ENCODE measurements around the gene MAP2K5. TPM values are rescaled to one million over a fixed set of nuclear protein-coding genes. Genes with fewer than 3 reads are reported as not detected.

Gene MAP2K5
- total and polyA plus RNA-seq, 2 donors from 2014 or later: 14.1 to 18.6 TPM

GRCh38 chr15:67821784-67822440 lies 279.4 kb downstream of the MAP2K5 start:
- peak in 1 of 5 donors; percentile 29 for DNase-seq
- intact Hi-C loops (cut with DNase I): no loop called here

GRCh38 chr15:67822537-67823313 lies 280.2 kb downstream of the MAP2K5 start:
- Histone ChIP-seq H3K9me3 (ENCODE audit: control insufficient read depth in 2 of 3, insufficient read depth in 1 of 3, low read length in 3 of 3) (no peaks in the 10 kb centered on the region), H3K36me3 (ENCODE audit: control insufficient read depth in 2 of 3, insufficient read depth in 3 of 3, low read length in 3 of 3) (no peaks in the 10 kb centered on the region), H3K27ac (ENCODE audit: low read depth in 2 of 2, low read length in 2 of 2) (no peak overlapping the region), H3K4me3 (ENCODE audit: low read length in 3 of 3) (no peak overlapping the region), H3K4me1 (ENCODE audit: control insufficient read depth in 2 of 3, insufficient read depth in 2 of 3, low read depth in 1 of 3, low read length in 3 of 3) (peaks cover 0 to 5% (median 0%) of the 10 kb centered on the region in 3 donors), H3K27me3 (ENCODE audit: control insufficient read depth, insufficient read depth, low read length) (peaks cover 58% of the 10 kb centered on the region), H3K9ac (ENCODE audit: low read length in 3 of 3) (no peak overlapping the region)
- DNase-seq (peak in 1 of 5 donors; percentile 51), FAIRE-seq (no peak)
- intact Hi-C loops (cut with DNase I): no loop called here
- TF ChIP-seq CTCF (IDR thresholded peaks at IDR 0.05; ENCODE audit: borderline replicate concordance, extremely low read depth, insufficient read depth): no peak

More at GRCh38 chr15:67821784-67822440, 279.4 kb downstream of the MAP2K5 start:
- peaks cover 0 to 5% (median 0%) of the 10 kb centered on the region in 3 donors for H3K4me1 ChIP-seq (ENCODE audit: control insufficient read depth in 2 of 3, insufficient read depth in 2 of 3, low read depth in 1 of 3, low read length in 3 of 3)
- TF ChIP-seq CTCF (IDR thresholded peaks at IDR 0.05; ENCODE audit: borderline replicate concordance, extremely low read depth, insufficient read depth): no peak
- H3K9me3 ChIP-seq (ENCODE audit: control insufficient read depth in 2 of 3, insufficient read depth in 1 of 3, low read length in 3 of 3): no peaks in the 10 kb centered on the region
- peaks cover 58% of the 10 kb centered on the region for H3K27me3 ChIP-seq (ENCODE audit: control insufficient read depth, insufficient read depth, low read length)
- no peaks in the 10 kb centered on the region for H3K36me3 ChIP-seq (ENCODE audit: control insufficient read depth in 2 of 3, insufficient read depth in 3 of 3, low read length in 3 of 3)
- no peak for FAIRE-seq
- H3K27ac ChIP-seq (ENCODE audit: low read depth in 2 of 2, low read length in 2 of 2): no peak overlapping the region
- no peak overlapping the region for H3K9ac ChIP-seq (ENCODE audit: low read length in 3 of 3)
- H3K4me3 ChIP-seq (ENCODE audit: low read length in 3 of 3): no peak overlapping the region

GRCh38 chr15:67823314-67824196 lies 281.1 kb downstream of the MAP2K5 start:
- intact Hi-C loops (cut with DNase I): no loop called here
- H3K9ac ChIP-seq (ENCODE audit: low read length in 3 of 3): no peak overlapping the region
- H3K27me3 ChIP-seq (ENCODE audit: control insufficient read depth, insufficient read depth, low read length): peaks cover 57% of the 10 kb centered on the region
- H3K9me3 ChIP-seq (ENCODE audit: control insufficient read depth in 2 of 3, insufficient read depth in 1 of 3, low read length in 3 of 3): no peaks in the 10 kb centered on the region
- H3K4me1 ChIP-seq (ENCODE audit: control insufficient read depth in 2 of 3, insufficient read depth in 2 of 3, low read depth in 1 of 3, low read length in 3 of 3): peaks cover 0 to 5% (median 0%) of the 10 kb centered on the region in 3 donors
- no peaks in the 10 kb centered on the region for H3K36me3 ChIP-seq (ENCODE audit: control insufficient read depth in 2 of 3, insufficient read depth in 3 of 3, low read length in 3 of 3)
- no peak for FAIRE-seq
- DNase-seq: peak in 2 of 5 donors; percentile 38 to 53
- H3K27ac ChIP-seq (ENCODE audit: low read depth in 2 of 2, low read length in 2 of 2): no peak overlapping the region
- no peak for TF ChIP-seq CTCF (IDR thresholded peaks at IDR 0.05; ENCODE audit: borderline replicate concordance, extremely low read depth, insufficient read depth)
- no peak overlapping the region for H3K4me3 ChIP-seq (ENCODE audit: low read length in 3 of 3)
